ENCODE data around the gene PCDHA11.
"Not testable (repeated sequence)": the region's sequence is repeated elsewhere in the genome, so short reads cannot be mapped to it uniquely, and the experiment has no call there.

The PCDHA11 gene, protein sequence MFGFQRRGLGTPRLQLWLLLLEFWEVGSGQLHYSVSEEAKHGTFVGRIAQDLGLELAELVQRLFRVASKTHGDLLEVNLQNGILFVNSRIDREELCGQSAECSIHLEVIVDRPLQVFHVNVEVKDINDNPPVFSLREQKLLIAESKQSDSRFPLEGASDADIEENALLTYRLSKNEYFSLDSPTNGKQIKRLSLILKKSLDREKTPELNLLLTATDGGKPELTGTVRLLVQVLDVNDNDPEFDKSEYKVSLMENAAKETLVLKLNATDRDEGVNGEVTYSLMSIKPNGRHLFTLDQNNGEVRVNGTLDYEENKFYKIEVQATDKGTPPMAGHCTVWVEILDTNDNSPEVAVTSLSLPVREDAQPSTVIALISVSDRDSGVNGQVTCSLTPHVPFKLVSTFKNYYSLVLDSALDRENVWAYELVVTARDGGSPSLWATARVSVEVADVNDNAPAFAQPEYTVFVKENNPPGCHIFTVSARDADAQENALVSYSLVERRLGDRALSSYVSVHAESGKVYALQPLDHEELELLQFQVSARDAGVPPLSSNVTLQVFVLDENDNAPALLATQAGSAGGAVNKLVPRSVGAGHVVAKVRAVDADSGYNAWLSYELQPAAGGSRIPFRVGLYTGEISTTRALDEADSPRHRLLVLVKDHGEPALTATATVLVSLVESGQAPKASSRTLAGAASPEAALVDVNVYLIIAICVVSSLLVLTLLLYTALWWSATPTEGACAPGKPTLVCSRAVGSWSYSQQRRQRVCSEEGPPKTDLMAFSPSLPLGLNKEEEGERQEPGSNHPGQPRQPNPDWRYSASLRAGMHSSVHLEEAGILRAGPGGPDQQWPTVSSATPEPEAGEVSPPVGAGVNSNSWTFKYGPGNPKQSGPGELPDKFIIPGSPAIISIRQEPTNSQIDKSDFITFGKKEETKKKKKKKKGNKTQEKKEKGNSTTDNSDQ

DNA sequence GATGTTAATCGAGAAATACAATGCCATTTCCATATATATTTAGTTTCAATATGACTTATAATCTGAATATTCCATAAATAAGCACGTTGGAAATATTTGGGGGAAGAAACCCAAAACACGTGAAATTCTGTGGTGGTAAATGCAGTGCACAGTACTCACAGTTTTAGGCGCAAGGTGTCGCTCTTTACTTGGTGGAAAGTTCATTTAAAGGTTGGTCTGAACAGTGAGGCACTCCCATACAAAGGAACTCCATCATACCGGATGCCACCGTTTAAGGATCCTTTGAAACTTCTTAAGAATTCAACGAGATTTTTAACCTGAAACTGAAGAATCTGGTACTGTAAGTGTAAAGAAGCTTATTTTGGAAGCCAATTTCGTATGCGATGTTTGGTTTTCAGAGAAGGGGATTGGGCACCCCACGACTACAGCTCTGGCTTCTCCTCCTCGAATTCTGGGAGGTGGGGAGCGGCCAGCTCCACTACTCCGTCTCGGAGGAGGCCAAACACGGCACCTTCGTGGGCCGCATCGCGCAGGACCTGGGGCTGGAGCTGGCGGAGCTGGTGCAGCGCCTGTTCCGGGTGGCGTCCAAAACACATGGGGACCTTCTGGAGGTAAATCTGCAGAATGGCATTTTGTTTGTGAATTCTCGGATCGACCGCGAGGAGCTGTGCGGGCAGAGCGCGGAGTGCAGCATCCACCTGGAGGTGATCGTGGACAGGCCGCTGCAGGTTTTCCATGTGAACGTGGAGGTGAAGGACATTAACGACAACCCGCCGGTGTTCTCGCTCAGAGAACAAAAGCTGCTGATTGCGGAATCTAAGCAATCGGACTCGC lies at the start of gene PCDHA11:
PCDHA11 (plus strand) TSS at position 237 of the 834 bp plus-strand sequence; CDS start at position 384, 147 bp downstream.
- DNase-seq, result no peak

DNA sequence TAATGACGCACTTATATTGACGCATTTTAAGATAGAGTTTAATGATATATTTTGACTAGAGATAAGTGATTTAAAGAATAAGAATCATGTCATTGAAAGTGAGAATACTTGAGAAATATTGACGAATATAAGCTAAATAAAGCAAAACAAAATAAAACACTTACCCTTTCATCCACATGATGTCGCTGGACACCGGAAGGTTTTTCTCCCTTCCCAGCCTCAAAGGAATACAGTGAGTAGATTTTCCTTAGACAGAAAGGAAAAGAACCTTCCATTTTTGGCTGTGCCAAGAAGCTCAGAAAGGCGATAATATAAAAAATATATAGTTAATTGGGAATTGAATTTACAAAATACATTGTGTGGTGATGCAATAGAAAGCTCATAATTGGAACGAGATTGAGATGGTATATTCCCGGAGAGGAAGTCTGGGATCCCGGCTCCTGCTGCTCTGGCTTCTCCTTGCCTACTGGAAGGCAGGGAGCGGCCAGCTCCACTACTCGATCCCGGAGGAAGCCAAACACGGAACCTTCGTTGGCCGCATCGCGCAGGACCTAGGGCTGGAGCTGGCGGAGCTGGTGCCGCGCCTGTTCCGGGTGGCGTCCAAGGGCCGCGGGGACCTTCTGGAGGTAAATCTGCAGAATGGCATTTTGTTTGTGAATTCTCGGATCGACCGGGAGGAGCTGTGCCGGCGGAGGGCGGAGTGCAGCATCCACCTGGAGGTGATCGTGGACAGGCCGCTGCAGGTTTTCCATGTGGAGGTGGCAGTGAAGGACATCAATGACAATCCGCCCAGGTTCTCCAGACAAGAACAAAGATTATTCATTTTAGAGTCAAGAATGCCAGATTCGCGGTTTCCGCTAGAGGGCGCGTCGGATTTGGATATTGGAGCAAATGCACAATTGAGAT lies 47.1 kb upstream of the PCDHA11 start, which contains the start of gene PCDHA5:
PCDHA5 (plus strand) TSS at position 239 of the 906 bp plus-strand sequence.
- DNase-seq, result no peak

GRCh38 chr5:140822281-140822629 lies 46.5 kb upstream of the PCDHA11 start:
- no peak for DNase-seq

- not testable (repeated sequence) for DNase-seq
Observed at GRCh38 chr5:140822969-140823368, 45.8 kb upstream of the PCDHA11 start.

GRCh38 chr5:140823475-140823874 lies 45.3 kb upstream of the PCDHA11 start:
- no peak for DNase-seq

GRCh38 chr5:140827704-140828361 lies 40.9 kb upstream of the PCDHA11 start, which contains the start of gene PCDHA6:
TSS of gene PCDHA6 (plus strand) at chr5:140827960. CDS start at chr5:140828092, 132 bp downstream.
- DNase-seq, result no peak

GRCh38 chr5:140828362-140828737 lies 40.4 kb upstream of the PCDHA11 start:
- no peak for DNase-seq

DNA sequence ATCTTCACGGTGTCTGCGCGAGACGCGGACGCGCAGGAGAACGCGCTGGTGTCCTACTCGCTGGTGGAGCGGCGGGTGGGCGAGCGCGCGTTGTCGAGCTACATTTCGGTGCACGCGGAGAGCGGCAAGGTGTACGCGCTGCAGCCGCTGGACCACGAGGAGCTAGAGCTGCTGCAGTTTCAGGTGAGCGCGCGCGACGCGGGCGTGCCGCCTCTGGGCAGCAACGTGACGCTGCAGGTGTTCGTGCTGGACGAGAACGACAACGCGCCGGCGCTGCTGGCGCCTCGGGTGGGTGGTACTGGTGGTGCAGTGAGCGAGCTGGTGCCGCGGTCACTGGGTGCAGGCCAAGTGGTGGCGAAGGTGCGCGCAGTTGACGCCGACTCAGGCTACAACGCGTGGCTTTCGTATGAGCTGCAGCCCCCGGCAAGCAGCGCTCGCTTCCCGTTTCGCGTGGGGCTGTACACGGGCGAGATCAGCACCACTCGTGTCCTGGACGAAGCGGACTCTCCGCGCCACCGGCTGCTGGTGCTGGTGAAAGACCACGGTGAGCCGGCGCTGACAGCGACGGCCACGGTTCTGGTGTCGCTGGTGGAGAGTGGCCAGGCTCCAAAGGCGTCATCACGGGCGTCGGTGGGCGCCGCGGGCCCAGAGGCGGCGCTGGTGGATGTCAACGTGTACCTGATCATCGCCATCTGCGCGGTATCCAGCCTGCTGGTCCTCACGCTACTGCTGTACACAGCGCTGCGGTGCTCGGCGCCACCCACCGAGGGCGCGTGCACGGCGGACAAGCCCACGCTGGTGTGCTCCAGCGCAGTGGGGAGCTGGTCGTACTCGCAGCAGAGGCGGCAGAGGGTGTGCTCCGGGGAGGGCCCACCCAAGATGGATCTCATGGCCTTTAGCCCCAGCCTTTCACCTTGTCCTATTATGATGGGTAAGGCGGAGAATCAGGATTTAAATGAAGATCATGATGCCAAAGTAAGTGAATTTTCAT lies 39.0 kb upstream of the PCDHA11 start:
- DNase-seq, result not testable (repeated sequence)

DNA sequence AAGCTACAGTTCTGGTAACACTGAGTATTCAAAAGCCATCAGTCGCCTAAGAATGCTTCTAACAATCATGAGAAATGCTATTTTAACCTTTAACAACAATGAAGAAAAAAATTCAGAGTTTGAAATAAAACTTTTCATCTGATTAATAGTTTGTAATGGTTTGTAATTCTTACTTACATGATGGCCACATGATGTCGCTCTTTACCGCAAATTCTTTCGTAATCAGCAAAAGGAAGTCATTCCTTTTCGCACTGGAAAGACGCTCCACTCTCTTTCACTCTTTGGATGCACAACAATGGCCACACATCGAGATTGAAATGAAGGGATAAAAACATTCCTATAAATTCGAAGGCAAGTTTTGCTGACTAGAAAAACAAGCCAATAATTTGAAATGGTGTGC lies 34.8 kb upstream of the PCDHA11 start, which contains the start of gene PCDHA7:
PCDHA7 (plus strand) TSS at position 277 of the 400 bp plus-strand sequence; CDS start at position 392, 115 bp downstream.
- no peak for DNase-seq

DNA sequence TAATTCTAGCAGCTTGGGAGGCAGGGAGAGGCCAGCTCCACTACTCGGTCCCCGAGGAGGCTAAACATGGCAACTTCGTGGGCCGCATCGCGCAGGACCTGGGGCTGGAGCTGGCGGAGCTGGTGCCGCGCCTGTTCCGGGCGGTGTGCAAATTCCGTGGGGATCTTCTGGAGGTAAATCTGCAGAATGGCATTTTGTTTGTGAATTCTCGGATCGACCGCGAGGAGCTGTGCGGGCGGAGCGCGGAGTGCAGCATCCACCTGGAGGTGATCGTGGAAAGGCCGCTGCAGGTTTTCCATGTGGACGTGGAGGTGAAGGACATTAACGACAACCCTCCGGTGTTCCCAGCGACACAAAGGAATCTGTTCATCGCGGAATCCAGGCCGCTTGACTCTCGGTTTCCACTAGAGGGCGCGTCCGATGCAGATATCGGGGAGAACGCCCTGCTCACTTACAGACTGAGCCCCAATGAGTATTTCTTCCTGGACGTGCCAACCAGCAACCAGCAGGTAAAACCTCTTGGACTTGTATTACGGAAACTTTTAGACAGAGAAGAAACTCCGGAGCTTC lies 34.2 kb upstream of the PCDHA11 start:
- not testable (repeated sequence) for DNase-seq

DNA sequence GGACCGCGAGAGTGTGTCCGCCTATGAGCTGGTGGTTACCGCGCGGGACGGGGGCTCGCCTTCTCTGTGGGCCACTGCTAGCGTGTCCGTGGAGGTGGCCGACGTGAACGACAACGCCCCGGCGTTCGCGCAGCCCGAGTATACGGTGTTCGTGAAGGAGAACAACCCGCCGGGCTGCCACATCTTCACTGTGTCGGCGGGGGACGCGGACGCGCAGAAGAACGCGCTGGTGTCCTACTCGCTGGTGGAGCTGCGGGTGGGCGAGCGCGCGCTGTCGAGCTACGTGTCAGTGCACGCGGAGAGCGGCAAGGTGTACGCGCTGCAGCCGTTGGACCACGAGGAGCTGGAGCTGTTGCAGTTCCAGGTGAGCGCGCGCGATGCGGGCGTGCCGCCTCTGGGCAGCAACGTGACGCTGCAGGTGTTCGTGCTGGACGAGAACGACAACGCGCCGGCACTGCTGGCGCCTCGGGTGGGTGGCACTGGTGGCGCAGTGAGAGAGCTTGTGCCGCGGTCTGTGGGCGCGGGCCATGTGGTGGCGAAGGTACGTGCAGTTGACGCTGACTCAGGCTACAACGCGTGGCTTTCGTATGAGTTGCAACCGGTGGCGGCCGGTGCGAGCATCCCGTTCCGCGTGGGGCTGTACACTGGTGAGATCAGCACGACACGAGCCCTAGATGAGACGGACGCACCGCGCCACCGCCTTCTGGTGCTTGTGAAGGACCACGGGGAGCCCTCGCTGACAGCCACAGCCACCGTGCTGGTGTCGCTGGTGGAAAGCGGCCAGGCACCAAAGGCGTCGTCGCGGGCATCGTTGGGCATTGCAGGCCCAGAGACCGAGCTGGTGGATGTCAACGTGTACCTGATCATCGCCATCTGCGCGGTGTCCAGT lies 32.9 kb upstream of the PCDHA11 start:
- DNase-seq, result no peak

DNA sequence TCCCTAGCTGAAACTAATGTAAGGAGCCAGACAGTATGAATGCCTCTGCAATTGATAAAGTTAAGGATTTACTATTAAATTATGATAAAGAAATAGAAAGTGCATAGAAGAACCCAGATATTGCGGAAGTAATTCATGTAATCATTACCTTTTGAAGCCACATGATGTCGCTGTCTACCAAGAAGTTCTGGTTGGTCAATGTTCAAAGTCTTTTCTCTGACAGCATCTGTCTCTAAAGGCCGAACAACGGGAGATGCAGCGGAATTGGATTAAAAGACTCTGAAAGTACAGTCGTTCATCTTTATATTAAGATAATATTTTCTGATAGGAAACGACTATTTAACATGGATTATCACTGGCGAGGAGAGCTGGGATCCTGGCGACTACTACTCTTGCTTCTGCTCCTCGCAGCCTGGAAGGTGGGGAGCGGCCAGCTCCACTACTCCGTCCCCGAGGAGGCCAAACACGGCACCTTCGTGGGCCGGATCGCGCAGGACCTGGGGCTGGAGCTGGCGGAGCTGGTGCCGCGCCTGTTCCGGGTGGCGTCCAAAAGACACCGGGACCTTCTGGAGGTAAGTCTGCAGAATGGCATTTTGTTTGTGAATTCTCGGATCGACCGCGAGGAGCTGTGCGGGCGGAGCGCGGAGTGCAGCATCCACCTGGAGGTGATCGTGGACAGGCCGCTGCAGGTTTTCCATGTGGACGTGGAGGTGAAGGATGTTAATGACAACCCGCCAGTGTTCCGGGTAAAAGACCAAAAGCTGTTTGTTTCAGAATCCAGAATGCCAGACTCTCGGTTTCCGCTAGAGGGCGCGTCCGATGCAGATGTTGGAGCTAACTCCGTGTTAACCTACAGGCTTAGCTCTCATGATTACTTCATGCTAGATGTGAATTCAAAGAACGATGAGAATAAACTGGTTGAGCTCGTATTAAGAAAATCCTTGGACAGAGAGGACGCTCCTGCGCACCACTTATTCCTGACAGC lies 27.5 kb upstream of the PCDHA11 start, which contains the start of gene PCDHA8:
PCDHA8 (plus strand) TSS at position 210 of the 985 bp plus-strand sequence; CDS start at position 345, 135 bp downstream.
- DNase-seq, result no peak

- no peak for DNase-seq
Observed at GRCh38 chr5:140842798-140843733, 25.7 kb upstream of the PCDHA11 start.

- not testable (repeated sequence) for DNase-seq
Observed at GRCh38 chr5:140848139-140849102, 20.3 kb upstream of the PCDHA11 start, which contains the start of gene PCDHA9. TSS of gene PCDHA9 (plus strand) at chr5:140848382. CDS start at chr5:140848496, 114 bp downstream.

Measured in stimulated activated CD4-positive, alpha-beta T cell treated with anti-CD3 and anti-CD28 coated beads, Interleukin-4, amount 100 ng/mL, for 4 hours (primary cell).